Keratinocyte (primary cell): Measurements from ENCODE around the gene PERCC1. TPM values are rescaled to one million over a fixed set of nuclear protein-coding genes. Genes with fewer than 3 reads are reported as not detected.

ENCODE experiments used
- DNase-seq: peaks from one replicate; pipeline ENCODE4 v3.0.0-alpha.2; 2011; ENCODE audit warnings: low read depth, missing footprints, low spot score
- FAIRE-seq: peaks from 2 replicates; lab custom pipeline; 2011; peaks lifted over from hg19 to GRCh38; lab: Jason Lieb, UNC
- H2AFZ ChIP-seq: 2 replicates; pipeline ENCODE4 v1.6.0; 2012; ENCODE audit warnings: low read length, control low read depth, inconsistent platforms; ENCODE audit not compliant: control insufficient read depth
- H3K27ac ChIP-seq: 2 replicates; pipeline ENCODE4 v1.5.1; 2011; ENCODE audit warnings: low read length; ENCODE audit not compliant: control insufficient read depth, insufficient read depth
- H3K27me3 ChIP-seq: 3 replicates; pipeline ENCODE4 v1.6.0; 2011; ENCODE audit warnings: low read length; ENCODE audit not compliant: control insufficient read depth, insufficient read depth; ENCODE audit errors: extremely low read depth
- H3K36me3 ChIP-seq, 2 experiments: 2 replicates in 1 of 2; 3 replicates in 1 of 2; pipeline ENCODE4 v1.5.1; 2011; ENCODE audit warnings: low read length in 2 of 2, mild to moderate bottlenecking in 1 of 2; ENCODE audit not compliant: control insufficient read depth in 2 of 2, insufficient read depth in 2 of 2; ENCODE audit errors: extremely low read depth in 1 of 2
- H3K4me1 ChIP-seq: 3 replicates; pipeline ENCODE4 v1.5.1; 2011; ENCODE audit warnings: low read length; ENCODE audit not compliant: control insufficient read depth, insufficient read depth; ENCODE audit errors: extremely low read depth
- H3K4me2 ChIP-seq: 3 replicates; pipeline ENCODE4 v1.6.0; 2011; ENCODE audit warnings: low read depth, low read length; ENCODE audit not compliant: control insufficient read depth, insufficient read depth; ENCODE audit errors: extremely low read depth
- H3K4me3 ChIP-seq, 3 experiments: fragments of 200-600 bp in 1 of 3; sonication (generic) in 1 of 3; 2 replicates in 2 of 3; 3 replicates in 1 of 3; pipeline ENCODE4 v1.5.1; 2011 to 2016; ENCODE audit warnings: low read length in 3 of 3, mild to moderate bottlenecking in 3 of 3, control low read depth in 2 of 3, inconsistent platforms in 1 of 3, low read depth in 1 of 3, mixed read lengths in 1 of 3, mixed run types in 1 of 3, moderate library complexity in 1 of 3; ENCODE audit not compliant: control insufficient read depth in 2 of 3, insufficient read depth in 2 of 3; ENCODE audit errors: extremely low read depth in 1 of 3
- H3K79me2 ChIP-seq: 2 replicates; pipeline ENCODE4 v1.6.0; 2012; ENCODE audit warnings: low read length; ENCODE audit not compliant: control insufficient read depth, insufficient read depth
- H3K9ac ChIP-seq: 3 replicates; pipeline ENCODE4 v1.6.0; 2011; ENCODE audit warnings: low read length; ENCODE audit not compliant: control insufficient read depth, insufficient read depth; ENCODE audit errors: extremely low read depth
- H3K9me1 ChIP-seq: 3 replicates; pipeline ENCODE4 v1.6.0; 2011; ENCODE audit warnings: low read length; ENCODE audit not compliant: control insufficient read depth, insufficient read depth; ENCODE audit errors: extremely low read depth
- H3K9me3 ChIP-seq: 2 replicates; pipeline ENCODE4 v1.5.1; 2012; ENCODE audit warnings: low read depth, low read length; ENCODE audit not compliant: control insufficient read depth
- H4K20me1 ChIP-seq: 3 replicates; pipeline ENCODE4 v1.6.0; 2011; ENCODE audit warnings: low read length; ENCODE audit not compliant: control insufficient read depth, insufficient read depth; ENCODE audit errors: extremely low read depth
- CTCF ChIP-seq, 3 experiments: IDR thresholded peaks in 1 of 3; conservative IDR thresholded peaks in 1 of 3; optimal IDR thresholded peaks in 1 of 3; 2 replicates in 2 of 3; 3 replicates in 1 of 3; pipeline versions ENCODE3 to v1.5.1; 2011; ENCODE audit warnings: low read length in 3 of 3, mild to moderate bottlenecking in 3 of 3, moderate library complexity in 2 of 3, control low read depth in 1 of 3, inconsistent platforms in 1 of 3; ENCODE audit not compliant: insufficient read depth in 2 of 3; ENCODE audit errors: extremely low read depth in 1 of 3
- EZH2 ChIP-seq: IDR thresholded peaks from one replicate; pipeline ENCODE4 v1.6.1; 2012; ENCODE audit warnings: inconsistent platforms, mild to moderate bottlenecking, low read length, moderate library complexity
- dilution Hi-C: fragments of 300-500 bp; cut with MboI; formaldehyde crosslinking; loops from one replicate; pipeline ENCODE4 v1.7.0; 2020; ENCODE audit warnings: low sequenced_read_pairs; ENCODE audit not compliant: extremely low pct_ligation_motif_present
- polyA plus RNA-seq, 5 experiments: library from polyadenylated mRNA; depleted of rRNA in 3 of 5; stranded (reverse) in 3 of 5; stranded (forward) in 1 of 5; unstranded in 1 of 5; fragments of >200 nt; gene quantifications; 1 replicate in 1 of 5; 2 replicates in 3 of 5; 3 replicates in 1 of 5; pipeline versions ENCODE4 v1.2.1 to v1.2.3, GENCODE V29; 2011 to 2012; ENCODE audit warnings: missing spikeins in 2 of 5, low read depth in 1 of 5, low replicate concordance in 1 of 5

Gene PERCC1
- polyA plus RNA-seq, 1 donor (not counting 4 experiments of a cell fraction or from before 2014, with no cell fraction given), result not detected

- Histone ChIP-seq H2AFZ (no peak within 1 kb of the TSS), H3K79me2 (no peaks in the 10 kb centered on the region), H3K27me3 (no peaks in the 10 kb centered on the region), H3K4me1 (no peaks in the 10 kb centered on the region), H3K4me2 (no peak within 1 kb of the TSS), H3K9me3 (no peaks in the 10 kb centered on the region), H3K9me1 (no peaks in the 10 kb centered on the region), H3K27ac (no peak within 1 kb of the TSS), H4K20me1 (no peaks in the 10 kb centered on the region), H3K9ac (no peak within 1 kb of the TSS), H3K4me3 (no peak within 1 kb of the TSS), H3K36me3 (peaks cover 0 to 11% of the 10 kb centered on the region in 2 experiments)
- dilution Hi-C loops, result no loop called here
- DNase-seq (no peak), FAIRE-seq (no peak)
- TF ChIP-seq EZH2, result no peak
- TF ChIP-seq CTCF (optimal IDR thresholded peaks at IDR 0.05 in 1 of 3, IDR thresholded peaks at IDR 0.05 in 1 of 3, conservative IDR thresholded peaks at IDR 0.05 in 1 of 3; ENCODE audit: extremely low read depth in 1 of 3, insufficient read depth in 2 of 3, low read length in 3 of 3), result no peak
Measured at GRCh38 chr16:1443980-1444729, 13.3 kb downstream of the PERCC1 start, which contains the start of gene CCDC154. Gene CCDC154 (minus strand): TSS chr16:1444556. CDS start chr16:1444322, 234 bp downstream.

DNA sequence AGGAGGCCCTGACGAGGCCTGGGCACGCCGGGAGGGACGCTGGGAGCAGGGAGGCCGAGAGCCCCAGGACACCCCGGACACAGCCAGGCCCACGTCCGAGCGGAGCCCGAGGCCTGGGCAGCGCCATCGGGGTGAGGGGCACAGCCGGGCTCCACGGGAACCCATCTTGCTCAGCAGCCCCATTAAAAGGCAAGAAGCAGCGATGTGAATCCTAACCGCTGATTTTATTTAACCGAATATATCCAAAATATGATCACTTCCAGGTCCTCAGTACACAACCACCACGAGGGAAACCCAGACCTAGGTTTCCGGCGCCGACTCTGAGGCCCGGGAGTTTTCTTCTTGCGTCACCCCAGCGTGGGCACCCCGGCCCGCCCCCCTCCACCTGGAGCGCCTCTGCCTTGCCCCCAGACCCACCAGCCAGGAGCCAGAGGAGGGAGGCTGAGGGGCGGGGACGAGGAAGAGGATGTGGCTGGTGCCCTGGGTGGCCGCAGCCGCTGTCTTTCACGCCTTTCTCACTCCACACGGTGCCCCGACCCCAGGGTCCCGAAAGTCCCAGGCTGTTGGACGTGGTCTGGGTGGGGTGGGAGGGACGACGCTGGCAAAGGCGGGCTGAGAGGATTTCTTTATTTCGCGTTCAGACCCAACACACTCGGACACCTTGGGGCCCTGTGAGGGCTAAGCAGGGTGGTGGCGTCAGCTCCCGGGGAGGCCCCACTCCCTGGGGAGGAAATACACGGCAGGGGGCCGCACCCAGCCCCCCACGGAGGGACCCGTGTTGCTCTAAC, 14.0 kb downstream of the PERCC1 start:
- Histone ChIP-seq H3K4me2 (no peak overlapping the region), H3K27ac (no peak overlapping the region), H3K9me3 (no peaks in the 10 kb centered on the region), H3K79me2 (no peaks in the 10 kb centered on the region), H3K4me1 (no peaks in the 10 kb centered on the region), H3K27me3 (no peaks in the 10 kb centered on the region), H3K9me1 (no peaks in the 10 kb centered on the region), H3K4me3 (no peak overlapping the region), H2AFZ (no peak overlapping the region), H4K20me1 (no peaks in the 10 kb centered on the region), H3K9ac (no peak overlapping the region), H3K36me3 (peaks cover 0 to 11% of the 10 kb centered on the region in 2 experiments)
- FAIRE-seq (no peak), DNase-seq (no peak)
- dilution Hi-C loops, result no loop called here
- TF ChIP-seq CTCF (optimal IDR thresholded peaks at IDR 0.05 in 1 of 3, IDR thresholded peaks at IDR 0.05 in 1 of 3, conservative IDR thresholded peaks at IDR 0.05 in 1 of 3; ENCODE audit: extremely low read depth in 1 of 3, insufficient read depth in 2 of 3, low read length in 3 of 3), result no peak
- TF ChIP-seq EZH2, result no peak
